GM10248 (cell line): Measurements from ENCODE around the gene TWF2.

ENCODE experiments used
- CTCF ChIA-PET: fragments of 300-600 bp; sonication (Branson Sonifier 250); formaldehyde crosslinking; extraction: SDS; loops from one replicate; lab custom pipeline; 2021; ENCODE audit warnings: antibody characterized with exemption; lab: Yijun Ruan, JAX
- POLR2A ChIA-PET: fragments of 350-650 bp; sonication (Branson Sonifier 250); formaldehyde crosslinking; extraction: SDS; loops from one replicate; lab custom pipeline; 2020; ENCODE audit warnings: antibody characterized with exemption; lab: Yijun Ruan, JAX
- DNase-seq: peaks from one replicate; pipeline ENCODE4 v3.0.0; 2012; ENCODE audit errors: extremely low spot score
- TF ChIP-seq, protein P1 (sequence below): IDR thresholded peaks from 2 replicates; pipeline ENCODE4 v1.5.1; 2012; ENCODE audit warnings: mild to moderate bottlenecking, low read depth; ENCODE audit errors: extremely low read depth, missing control alignments, control extremely low read depth

TWF2 gene

DNA sequence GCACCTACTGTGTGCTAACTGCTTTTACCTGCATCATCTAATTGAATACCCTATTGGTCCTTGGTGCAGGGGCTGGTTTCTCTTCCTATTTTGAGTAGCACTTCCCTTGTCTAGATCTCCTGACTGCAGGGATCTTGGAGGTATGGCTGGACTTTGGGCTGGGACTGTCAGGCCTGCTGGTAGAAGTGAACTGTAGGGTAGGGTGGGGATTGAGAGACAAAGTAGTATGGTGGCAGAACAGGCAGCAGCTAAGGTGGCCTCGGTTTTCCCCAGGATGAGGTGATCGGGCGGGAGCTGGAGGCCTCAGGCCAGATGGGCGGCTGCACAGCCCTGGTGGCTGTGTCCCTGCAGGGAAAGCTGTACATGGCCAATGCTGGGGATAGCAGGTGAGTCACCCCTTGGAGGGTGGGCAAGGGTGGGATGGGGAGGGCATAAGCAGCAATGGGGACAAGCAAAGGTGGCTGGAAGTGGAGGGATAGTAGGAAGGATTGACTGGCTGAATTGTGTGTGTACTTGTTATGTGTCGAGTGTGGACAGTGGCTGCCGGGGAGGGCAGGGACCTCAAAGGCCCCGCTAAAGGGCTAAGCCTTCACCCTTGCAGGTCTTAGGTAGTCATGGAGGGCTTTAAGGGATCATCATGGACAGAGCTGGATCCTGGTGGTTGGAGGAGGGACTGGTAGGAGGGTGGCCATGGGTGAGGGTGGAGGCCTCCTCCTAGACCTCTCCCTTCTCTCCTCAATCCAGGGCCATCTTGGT lies 8.6 kb upstream of the TWF2 start:
- ChIA-PET CTCF (interaction anchor here (1.5 to 5.1 kb wide), 5 partner anchors 12 to 28 kb away, joined by 4 to 22 read pairs (median 8); no protein-coding TSS in a partner anchor), POLR2A (interaction anchor here (0.6 to 1.8 kb wide), 4 partner anchors 9 to 246 kb away, joined by 3 to 6 read pairs (median 5); partner anchors contain the start of genes TWF2 and WDR82)
- TF ChIP-seq, protein P1, sequence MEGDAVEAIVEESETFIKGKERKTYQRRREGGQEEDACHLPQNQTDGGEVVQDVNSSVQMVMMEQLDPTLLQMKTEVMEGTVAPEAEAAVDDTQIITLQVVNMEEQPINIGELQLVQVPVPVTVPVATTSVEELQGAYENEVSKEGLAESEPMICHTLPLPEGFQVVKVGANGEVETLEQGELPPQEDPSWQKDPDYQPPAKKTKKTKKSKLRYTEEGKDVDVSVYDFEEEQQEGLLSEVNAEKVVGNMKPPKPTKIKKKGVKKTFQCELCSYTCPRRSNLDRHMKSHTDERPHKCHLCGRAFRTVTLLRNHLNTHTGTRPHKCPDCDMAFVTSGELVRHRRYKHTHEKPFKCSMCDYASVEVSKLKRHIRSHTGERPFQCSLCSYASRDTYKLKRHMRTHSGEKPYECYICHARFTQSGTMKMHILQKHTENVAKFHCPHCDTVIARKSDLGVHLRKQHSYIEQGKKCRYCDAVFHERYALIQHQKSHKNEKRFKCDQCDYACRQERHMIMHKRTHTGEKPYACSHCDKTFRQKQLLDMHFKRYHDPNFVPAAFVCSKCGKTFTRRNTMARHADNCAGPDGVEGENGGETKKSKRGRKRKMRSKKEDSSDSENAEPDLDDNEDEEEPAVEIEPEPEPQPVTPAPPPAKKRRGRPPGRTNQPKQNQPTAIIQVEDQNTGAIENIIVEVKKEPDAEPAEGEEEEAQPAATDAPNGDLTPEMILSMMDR: no peak
- DNase-seq: peak; percentile 13

DNA sequence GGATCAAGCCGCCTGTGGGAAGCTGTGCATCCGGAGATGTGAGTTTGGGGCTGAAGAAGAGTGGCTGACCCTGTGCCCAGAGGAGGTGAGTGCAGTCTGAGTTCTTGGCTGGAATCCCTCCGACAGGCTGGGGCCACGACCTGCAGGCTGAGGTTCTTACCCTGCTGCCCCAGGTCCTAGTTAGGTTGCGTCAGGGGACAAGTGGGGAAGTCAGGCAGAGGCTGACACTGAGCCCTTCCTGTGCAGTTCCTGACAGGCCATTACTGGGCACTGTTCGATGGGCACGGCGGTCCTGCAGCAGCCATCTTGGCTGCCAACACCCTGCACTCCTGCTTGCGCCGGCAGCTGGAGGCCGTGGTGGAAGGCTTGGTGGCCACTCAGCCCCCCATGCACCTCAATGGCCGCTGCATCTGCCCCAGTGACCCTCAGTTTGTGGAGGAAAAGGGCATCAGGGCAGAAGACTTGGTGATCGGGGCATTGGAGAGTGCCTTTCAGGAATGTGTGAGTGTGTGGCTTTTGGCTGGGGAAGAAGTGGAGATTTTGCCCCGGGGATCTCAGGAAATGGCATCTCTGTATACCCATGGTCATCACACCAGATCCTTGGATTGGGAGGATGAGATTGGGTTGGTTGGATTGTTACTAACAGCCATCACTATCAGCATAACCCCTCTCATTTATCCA lies 7.9 kb upstream of the TWF2 start:
- peak; percentile 10 for DNase-seq
- ChIA-PET CTCF (interaction anchor here (1.1 to 7.0 kb wide), 7 partner anchors 11 to 92 kb away, joined by 3 to 48 read pairs (median 10); partner anchors contain the start of gene WDR82), POLR2A (no interaction called here)

DNA sequence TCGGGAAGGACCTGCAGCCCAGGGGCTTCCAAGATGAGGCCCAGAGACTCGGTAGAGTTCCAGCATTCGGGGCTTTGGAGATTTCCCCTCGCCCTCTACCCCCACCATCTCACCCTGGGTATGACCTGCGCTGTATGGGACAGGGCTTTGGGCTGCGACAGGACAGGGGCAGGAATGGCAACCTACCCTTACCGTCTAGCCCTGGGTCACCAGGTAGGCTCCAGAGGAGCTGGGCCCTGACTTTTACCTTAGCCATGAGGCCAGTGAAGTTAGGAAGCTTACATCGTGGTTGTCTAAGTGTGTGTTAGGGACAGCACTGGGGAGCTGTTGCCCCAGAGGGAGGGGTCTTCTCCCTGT lies 7.3 kb upstream of the TWF2 start:
- ChIA-PET POLR2A (interaction anchor here (0.9 kb wide), 1 partner anchor 31 kb away, joined by 3 read pairs; no protein-coding TSS in a partner anchor), CTCF (interaction anchor here (1.1 to 7.0 kb wide), 5 partner anchors 12 to 93 kb away, joined by 3 to 48 read pairs (median 10); partner anchors contain the start of gene WDR82)
- TF ChIP-seq, protein P1: no peak
- DNase-seq: peak; percentile 18

More for the DNA sequence above, 7.9 kb upstream of the TWF2 start:
- TF ChIP-seq, protein P1: no peak

DNA sequence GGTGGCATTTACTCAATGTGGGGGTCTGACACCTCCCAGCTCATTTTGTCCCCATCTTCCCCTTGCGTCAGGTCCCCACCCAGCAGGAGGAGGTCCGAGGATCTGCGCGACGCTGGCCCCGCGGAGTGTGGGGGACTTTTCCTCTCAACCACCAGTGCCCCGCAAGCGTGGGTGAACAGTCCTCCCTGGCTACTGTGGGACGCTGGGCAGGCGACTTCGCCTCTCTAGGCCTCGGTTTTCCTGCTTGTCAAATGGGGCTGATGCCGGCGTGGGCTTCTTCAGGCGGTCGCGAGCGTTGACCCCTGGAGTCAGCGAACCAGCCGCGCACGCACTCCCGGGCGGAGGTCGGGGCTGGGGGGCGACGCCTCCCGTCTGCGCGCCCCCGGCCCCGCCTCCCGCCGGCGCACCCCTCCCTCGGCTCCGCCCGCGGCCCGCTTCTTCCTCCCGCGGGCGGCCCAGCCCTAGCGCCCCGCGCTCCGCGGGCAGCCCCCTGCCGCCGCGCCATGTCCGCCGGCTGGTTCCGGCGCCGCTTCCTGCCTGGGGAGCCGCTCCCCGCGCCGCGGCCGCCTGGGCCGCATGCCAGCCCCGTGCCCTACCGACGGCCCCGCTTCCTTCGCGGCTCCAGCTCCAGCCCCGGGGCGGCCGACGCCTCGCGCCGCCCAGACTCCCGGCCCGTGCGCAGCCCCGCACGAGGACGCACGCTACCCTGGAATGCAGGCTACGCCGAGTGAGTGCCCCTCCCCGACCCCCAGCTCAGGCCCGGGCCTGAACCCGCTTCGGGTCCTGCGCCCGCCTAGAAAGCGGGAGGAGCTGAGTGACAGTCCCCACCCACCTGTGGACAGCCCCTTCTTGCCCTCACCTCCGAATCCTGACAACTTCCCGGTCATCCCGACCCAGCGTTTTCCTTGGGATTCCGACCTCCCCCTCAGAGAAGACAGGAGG lies 6.6 kb upstream of the TWF2 start, which contains the start of gene PPM1M:
Gene PPM1M (plus strand): TSS at position 438 of the 942 bp plus-strand sequence. CDS start 66 bp downstream, at position 504.
- TF ChIP-seq, protein P1: no peak
- peak; percentile 72 for DNase-seq
- CTCF ChIA-PET: interaction anchor here (0.9 to 7.0 kb wide), 8 partner anchors 11 to 94 kb away, joined by 3 to 48 read pairs (median 9); partner anchors contain the start of gene WDR82
- POLR2A ChIA-PET: interaction anchor here (0.5 to 0.9 kb wide), 2 partner anchors 30 to 730 kb away, joined by 3 to 4 read pairs; no protein-coding TSS in a partner anchor

- ChIA-PET POLR2A (interaction anchor here (1.2 kb wide), 1 partner anchor 10 kb away, joined by 5 read pairs; no protein-coding TSS in a partner anchor), CTCF (interaction anchor here (0.8 to 7.0 kb wide), 11 partner anchors 9 to 203 kb away, joined by 3 to 48 read pairs (median 6); partner anchors contain the start of genes TLR9 and WDR82)
- TF ChIP-seq, protein P1: no peak
- DNase-seq: peak; percentile 80
These were observed 5.1 kb upstream of the TWF2 start for GRCh38 chr3:52243791-52244628.
